Fibroblast of lung (primary cell): ENCODE results near the gene MRPL53. TPM values are rescaled to one million over a fixed set of nuclear protein-coding genes. Genes with fewer than 3 reads are reported as not detected.
A peak's percentile ranks its signal among the peaks of the same experiment; 100 is the strongest.

ENCODE experiments used
- DNase-seq, 2 donors: peaks; one replicate each; pipeline versions ENCODE4 v3.0.0 to v3.0.0-alpha.2; 2010; ENCODE audit warnings: low read depth in 2 of 2
- H2AFZ ChIP-seq: 2 replicates; pipeline ENCODE4 v1.5.1; 2012; ENCODE audit warnings: low read length, control low read depth, inconsistent platforms
- H3K27ac ChIP-seq: 2 replicates; pipeline ENCODE4 v1.5.1; 2011; ENCODE audit warnings: low read length, control low read depth; ENCODE audit not compliant: insufficient read depth
- H3K27me3 ChIP-seq: 2 replicates; pipeline ENCODE4 v1.5.1; 2011; ENCODE audit warnings: mild to moderate bottlenecking, low read length; ENCODE audit not compliant: control insufficient read depth, insufficient read depth
- H3K36me3 ChIP-seq: 2 replicates; pipeline ENCODE4 v1.5.1; 2011; ENCODE audit warnings: low read length; ENCODE audit not compliant: control insufficient read depth, insufficient read depth
- H3K4me1 ChIP-seq: 2 replicates; pipeline ENCODE4 v1.5.1; 2011; ENCODE audit warnings: low read length; ENCODE audit not compliant: control insufficient read depth, insufficient read depth; ENCODE audit errors: extremely low read depth
- H3K4me2 ChIP-seq: 2 replicates; pipeline ENCODE4 v1.5.1; 2011; ENCODE audit warnings: low read length, control low read depth; ENCODE audit not compliant: insufficient read depth; ENCODE audit errors: extremely low read depth
- H3K4me3 ChIP-seq, 4 experiments: fragments of 200-600 bp in 1 of 4; sonication (generic) in 1 of 4; replicated peaks in 1 of 4; 2 replicates each; pipeline ENCODE4 v1.5.1; 2011 to 2016; ENCODE audit warnings: low read length in 4 of 4, low read depth in 3 of 4, mild to moderate bottlenecking in 3 of 4, control low read depth in 2 of 4, inconsistent platforms in 1 of 4, mixed read lengths in 1 of 4; ENCODE audit not compliant: insufficient read depth in 1 of 4; ENCODE audit errors: control extremely low read depth in 1 of 4
- H3K79me2 ChIP-seq: 2 replicates; pipeline ENCODE4 v1.5.1; 2012; ENCODE audit warnings: mild to moderate bottlenecking, low read length, inconsistent platforms; ENCODE audit not compliant: control insufficient read depth, insufficient read depth
- H3K9ac ChIP-seq: 2 replicates; pipeline ENCODE4 v1.5.1; 2011; ENCODE audit warnings: mild to moderate bottlenecking, low read length, control low read depth; ENCODE audit not compliant: insufficient read depth
- H3K9me3 ChIP-seq: 2 replicates; pipeline ENCODE4 v1.5.1; 2012; ENCODE audit warnings: low read depth, low read length; ENCODE audit not compliant: control insufficient read depth, insufficient read depth
- H4K20me1 ChIP-seq: 2 replicates; pipeline ENCODE4 v1.5.1; 2011; ENCODE audit warnings: low read length; ENCODE audit not compliant: control insufficient read depth, insufficient read depth; ENCODE audit errors: extremely low read depth
- EZH2 ChIP-seq: IDR thresholded peaks from 2 replicates; pipeline ENCODE4 v1.5.1; 2012; ENCODE audit warnings: low read length, control low read depth, mild to moderate bottlenecking; ENCODE audit errors: missing control alignments
- polyA plus RNA-seq, 2 donors: library from polyadenylated mRNA; depleted of rRNA in 1 of 2; stranded (reverse) in 1 of 2; unstranded in 1 of 2; fragments of >200 nt; gene quantifications; 2 replicates each; pipeline ENCODE4 v1.2.1, GENCODE V29; 2011 to 2012; ENCODE audit warnings: missing spikeins in 1 of 2
- total RNA-seq: library from RNA; depleted of rRNA; stranded (reverse); fragments of >200 nt; gene quantifications from 2 replicates; pipeline ENCODE4 v1.2.1, GENCODE V29; 2014
- TF ChIP-seq, protein P1 (sequence below), 2 donors: IDR thresholded peaks in 1 of 2; conservative IDR thresholded peaks in 1 of 2; 1 replicate in 1 of 2; 2 replicates in 1 of 2; pipeline ENCODE4 v1.5.1; 2011 to 2012; ENCODE audit warnings: low read length in 2 of 2, control low read depth in 1 of 2, inconsistent platforms in 1 of 2, low read depth in 1 of 2, mild to moderate bottlenecking in 1 of 2

The MRPL53 gene
- total and polyA plus RNA-seq, 2 donors (not counting 1 experiment from before 2014, with no cell fraction given): 30.1 to 45.4 TPM

DNA sequence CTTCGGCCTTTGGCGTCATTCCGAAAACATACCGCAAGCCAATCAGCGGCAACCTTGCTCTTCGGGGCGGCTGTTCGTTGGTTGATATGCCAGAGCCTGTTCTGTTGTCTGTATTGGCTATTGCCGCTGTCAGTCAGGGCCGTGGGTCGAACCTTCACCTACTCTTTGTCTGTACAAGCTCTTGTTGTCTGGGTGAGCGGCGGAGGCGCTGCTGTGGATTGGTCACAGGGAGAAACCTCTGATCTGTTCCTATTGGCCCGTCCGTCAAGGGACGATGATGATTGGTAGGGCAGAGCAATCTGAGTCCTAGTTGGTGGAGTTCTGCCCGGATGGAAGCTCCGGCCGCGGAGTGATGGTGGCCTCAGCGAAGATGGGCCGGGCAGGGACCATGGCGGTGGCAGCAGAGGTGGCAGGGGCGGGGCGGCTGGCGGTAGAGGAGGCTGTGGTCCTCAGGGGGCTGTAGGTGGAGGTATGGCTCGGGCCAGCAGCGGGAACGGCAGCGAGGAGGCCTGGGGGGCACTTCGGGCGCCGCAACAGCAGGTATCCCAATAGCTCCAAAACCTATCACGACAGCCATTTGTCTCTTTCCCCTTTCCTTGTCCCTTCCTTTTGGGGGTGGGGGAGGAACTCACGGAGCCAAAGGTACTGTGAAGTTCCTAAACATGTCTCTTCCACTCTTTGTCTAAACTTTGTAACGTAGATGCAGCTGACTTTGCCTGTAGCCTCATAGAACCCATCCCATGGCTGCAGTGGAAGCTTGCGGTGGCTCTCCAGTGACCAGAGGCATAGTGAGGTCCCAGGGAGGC lies 14.1 kb downstream of the MRPL53 start, which contains the start of gene WBP1:
TSS of gene WBP1 (plus strand) at position 307 of the 806 bp plus-strand sequence. CDS start at position 472, 165 bp downstream.
- DNase-seq: peak; percentile 100
- no peaks in the 10 kb centered on the region for H4K20me1 ChIP-seq
- H3K4me2 ChIP-seq: peak within 1 kb of the TSS; percentile 96
- H3K4me1 ChIP-seq: peaks cover 19% of the 10 kb centered on the region
- H3K27ac ChIP-seq: peak within 1 kb of the TSS; percentile 73
- peak within 1 kb of the TSS; percentile 81 to 95 (median 90) for H3K4me3 ChIP-seq
- H3K79me2 ChIP-seq: peaks cover 6% of the 10 kb centered on the region
- no peaks in the 10 kb centered on the region for H3K27me3 ChIP-seq
- H2AFZ ChIP-seq: peak within 1 kb of the TSS; percentile 43
- no peaks in the 10 kb centered on the region for H3K9me3 ChIP-seq
- H3K9ac ChIP-seq: peak within 1 kb of the TSS; percentile 62
- TF ChIP-seq EZH2: peak; percentile 58
- TF ChIP-seq, protein P1, sequence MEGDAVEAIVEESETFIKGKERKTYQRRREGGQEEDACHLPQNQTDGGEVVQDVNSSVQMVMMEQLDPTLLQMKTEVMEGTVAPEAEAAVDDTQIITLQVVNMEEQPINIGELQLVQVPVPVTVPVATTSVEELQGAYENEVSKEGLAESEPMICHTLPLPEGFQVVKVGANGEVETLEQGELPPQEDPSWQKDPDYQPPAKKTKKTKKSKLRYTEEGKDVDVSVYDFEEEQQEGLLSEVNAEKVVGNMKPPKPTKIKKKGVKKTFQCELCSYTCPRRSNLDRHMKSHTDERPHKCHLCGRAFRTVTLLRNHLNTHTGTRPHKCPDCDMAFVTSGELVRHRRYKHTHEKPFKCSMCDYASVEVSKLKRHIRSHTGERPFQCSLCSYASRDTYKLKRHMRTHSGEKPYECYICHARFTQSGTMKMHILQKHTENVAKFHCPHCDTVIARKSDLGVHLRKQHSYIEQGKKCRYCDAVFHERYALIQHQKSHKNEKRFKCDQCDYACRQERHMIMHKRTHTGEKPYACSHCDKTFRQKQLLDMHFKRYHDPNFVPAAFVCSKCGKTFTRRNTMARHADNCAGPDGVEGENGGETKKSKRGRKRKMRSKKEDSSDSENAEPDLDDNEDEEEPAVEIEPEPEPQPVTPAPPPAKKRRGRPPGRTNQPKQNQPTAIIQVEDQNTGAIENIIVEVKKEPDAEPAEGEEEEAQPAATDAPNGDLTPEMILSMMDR (conservative IDR thresholded peaks at IDR 0.05 in 1 of 2, IDR thresholded peaks at IDR 0.05 in 1 of 2; ENCODE audit: low read depth in 1 of 2, low read length in 2 of 2): no peak
- peaks cover 15% of the 10 kb centered on the region for H3K36me3 ChIP-seq

DNA sequence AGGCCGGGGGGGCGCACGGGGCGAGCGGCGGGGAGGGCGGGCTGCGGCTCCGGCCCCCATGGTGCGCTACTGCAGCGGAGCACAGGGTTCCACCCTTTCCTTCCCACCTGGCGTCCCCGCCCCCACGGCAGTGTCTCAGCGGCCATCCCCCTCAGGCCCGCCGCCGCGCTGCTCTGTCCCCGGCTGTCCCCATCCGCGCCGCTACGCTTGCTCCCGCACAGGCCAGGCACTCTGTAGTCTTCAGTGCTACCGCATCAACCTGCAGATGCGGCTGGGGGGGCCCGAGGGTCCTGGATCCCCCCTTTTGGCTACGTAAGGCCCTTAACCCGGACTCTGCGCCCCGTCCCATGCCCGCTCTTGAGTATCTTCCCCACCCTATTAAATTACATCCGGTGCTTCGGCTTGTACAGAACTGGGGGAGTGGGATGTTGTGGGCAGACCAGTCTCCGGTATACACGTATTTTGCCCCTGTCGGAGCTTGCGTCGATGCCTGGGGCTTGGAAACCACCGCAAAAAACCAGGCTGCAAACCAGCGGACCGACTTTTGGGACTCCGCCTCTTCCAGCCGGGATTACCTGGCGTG lies 14.8 kb downstream of the MRPL53 start:
- DNase-seq: no peak
- Histone ChIP-seq H3K9me3 (no peaks in the 10 kb centered on the region), H2AFZ (peak overlapping the region; percentile 41), H3K4me3 (peak overlapping the region; percentile 31 to 84 (median 48)), H3K4me2 (peak overlapping the region; percentile 67), H3K4me1 (peaks cover 19% of the 10 kb centered on the region), H3K79me2 (peaks cover 4% of the 10 kb centered on the region), H3K27ac (peak overlapping the region; percentile 41), H3K9ac (peak overlapping the region; percentile 40), H3K36me3 (peaks cover 15% of the 10 kb centered on the region), H3K27me3 (no peaks in the 10 kb centered on the region), H4K20me1 (no peaks in the 10 kb centered on the region)
- TF ChIP-seq, protein P1 (conservative IDR thresholded peaks at IDR 0.05 in 1 of 2, IDR thresholded peaks at IDR 0.05 in 1 of 2; ENCODE audit: low read depth in 1 of 2, low read length in 2 of 2): no peak
- no peak for TF ChIP-seq EZH2

DNA sequence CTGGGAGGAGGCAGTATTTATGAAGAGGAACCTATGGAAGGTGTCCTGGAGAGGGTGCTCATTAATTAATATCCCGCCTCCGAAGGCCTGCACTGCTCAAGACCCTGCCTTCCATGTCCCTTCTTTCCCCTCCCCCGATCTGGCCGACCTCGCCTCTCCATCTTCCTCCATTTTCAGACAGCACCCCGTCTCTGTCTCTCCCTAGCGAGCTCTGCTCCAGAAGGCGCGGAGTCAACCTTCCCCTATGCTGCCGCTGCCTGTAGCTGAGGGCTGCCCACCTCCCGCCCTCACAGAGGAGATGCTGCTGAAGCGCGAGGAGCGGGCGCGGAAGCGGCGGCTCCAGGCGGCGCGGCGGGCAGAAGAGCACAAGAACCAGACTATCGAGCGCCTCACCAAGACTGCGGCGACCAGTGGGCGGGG lies 15.3 kb downstream of the MRPL53 start:
- Histone ChIP-seq H3K27ac (no peak overlapping the region), H3K4me2 (peak overlapping the region; percentile 95), H3K27me3 (no peaks in the 10 kb centered on the region), H3K9ac (peak overlapping the region; percentile 32), H4K20me1 (no peaks in the 10 kb centered on the region), H3K79me2 (peaks cover 4% of the 10 kb centered on the region), H3K36me3 (peaks cover 10% of the 10 kb centered on the region), H3K4me1 (peaks cover 19% of the 10 kb centered on the region), H2AFZ (peak overlapping the region; percentile 38), H3K9me3 (no peaks in the 10 kb centered on the region), H3K4me3 (peak overlapping the region; percentile 42 to 64 (median 51))
- DNase-seq: peak; percentile 22 to 60
- TF ChIP-seq, protein P1 (conservative IDR thresholded peaks at IDR 0.05 in 1 of 2, IDR thresholded peaks at IDR 0.05 in 1 of 2; ENCODE audit: low read depth in 1 of 2, low read length in 2 of 2): no peak
- no peak for TF ChIP-seq EZH2
